ENCODE measurements around the gene PROSER1. TPM values are rescaled to one million over a fixed set of nuclear protein-coding genes. Genes with fewer than 3 reads are reported as not detected.

The PROSER1 gene
- total and polyA plus RNA-seq, 9 of the 15 experiments (the other 6 are each of a cell fraction or from before 2014, with no cell fraction given) = 9.2 to 36.2 (median 10.4) TPM

DNA sequence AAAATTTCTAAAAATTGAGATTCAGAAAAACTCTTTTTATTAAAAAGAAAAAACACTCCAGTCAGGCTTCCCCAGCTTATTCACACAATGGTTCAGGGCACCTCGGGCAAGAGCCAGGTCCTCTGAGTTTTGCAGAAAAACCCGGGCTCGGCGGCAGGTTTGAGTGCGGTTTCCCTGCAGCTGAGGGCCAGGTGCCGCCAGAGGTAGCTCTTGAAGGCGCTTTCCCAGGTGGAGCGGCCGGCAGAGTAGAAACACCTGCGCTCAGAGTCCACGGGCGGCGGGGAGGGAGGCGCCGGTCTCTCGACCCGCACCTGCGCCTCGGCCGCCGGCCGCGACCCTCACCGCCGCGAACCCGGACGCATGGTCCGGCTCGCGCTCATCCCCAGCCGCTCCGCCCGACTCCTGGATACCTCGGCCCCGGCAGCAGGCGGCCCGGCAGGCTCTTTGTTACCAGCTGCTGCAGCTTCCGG lies 444 bp downstream of the PROSER1 start (continued):
- no peak for TF ChIP-seq POU5F1 (IDR thresholded peaks at IDR 0.05; ENCODE audit: borderline replicate concordance, low read depth, low read length, partially characterized antibody)
- TF ChIP-seq DEAF1 (CRISPR knock-in tag; IDR thresholded peaks at IDR 0.05) = no peak
- no peak for TF ChIP-seq TBP (optimal IDR thresholded peaks at IDR 0.05; ENCODE audit: low read depth, low read length)
- no peak for TF ChIP-seq ZFX (CRISPR knock-in tag; IDR thresholded peaks at IDR 0.05)
- no peak for TF ChIP-seq MECOM (CRISPR knock-in tag; IDR thresholded peaks at IDR 0.05)
- TF ChIP-seq ZNF75A (CRISPR knock-in tag; IDR thresholded peaks at IDR 0.05) = no peak
- no peak for TF ChIP-seq ZNF592 (IDR thresholded peaks at IDR 0.05)
- TF ChIP-seq TRIM28 (IDR thresholded peaks at IDR 0.05) = no peak
- no peak for TF ChIP-seq HDGF (IDR thresholded peaks at IDR 0.05)
- TF ChIP-seq ZNF445 (CRISPR knock-in tag; IDR thresholded peaks at IDR 0.05; ENCODE audit: low read depth) = no peak
- no peak for TF ChIP-seq TAF1 (IDR thresholded peaks at IDR 0.05; ENCODE audit: control insufficient read depth, extremely low read depth, insufficient read depth, low read length, severe bottlenecking)
- peak; percentile 94 for TF ChIP-seq RBBP5 (IDR thresholded peaks at IDR 0.05; ENCODE audit: borderline replicate concordance, insufficient read depth, low read length, poor library complexity, severe bottlenecking)
- TF ChIP-seq ZEB2 (IDR thresholded peaks at IDR 0.05) = 0 out of 2 replicates have a peak, but pooled peaks have one; percentile 15
- TF ChIP-seq, protein P1, sequence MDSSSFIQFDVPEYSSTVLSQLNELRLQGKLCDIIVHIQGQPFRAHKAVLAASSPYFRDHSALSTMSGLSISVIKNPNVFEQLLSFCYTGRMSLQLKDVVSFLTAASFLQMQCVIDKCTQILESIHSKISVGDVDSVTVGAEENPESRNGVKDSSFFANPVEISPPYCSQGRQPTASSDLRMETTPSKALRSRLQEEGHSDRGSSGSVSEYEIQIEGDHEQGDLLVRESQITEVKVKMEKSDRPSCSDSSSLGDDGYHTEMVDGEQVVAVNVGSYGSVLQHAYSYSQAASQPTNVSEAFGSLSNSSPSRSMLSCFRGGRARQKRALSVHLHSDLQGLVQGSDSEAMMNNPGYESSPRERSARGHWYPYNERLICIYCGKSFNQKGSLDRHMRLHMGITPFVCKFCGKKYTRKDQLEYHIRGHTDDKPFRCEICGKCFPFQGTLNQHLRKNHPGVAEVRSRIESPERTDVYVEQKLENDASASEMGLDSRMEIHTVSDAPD (CRISPR knock-in tag; IDR thresholded peaks at IDR 0.05) = no peak
- no peak for TF ChIP-seq RCOR1 (IDR thresholded peaks at IDR 0.05; ENCODE audit: borderline replicate concordance in 1 of 2, low read depth in 2 of 2, low read length in 2 of 2)
- TF ChIP-seq MTA2 (IDR thresholded peaks at IDR 0.05; ENCODE audit: low read depth) = no peak
- no peak for TF ChIP-seq ZC3H8 (IDR thresholded peaks at IDR 0.05)
- no peak for TF ChIP-seq THRAP3 (IDR thresholded peaks at IDR 0.05; ENCODE audit: borderline replicate concordance)
- TF ChIP-seq, protein P2, sequence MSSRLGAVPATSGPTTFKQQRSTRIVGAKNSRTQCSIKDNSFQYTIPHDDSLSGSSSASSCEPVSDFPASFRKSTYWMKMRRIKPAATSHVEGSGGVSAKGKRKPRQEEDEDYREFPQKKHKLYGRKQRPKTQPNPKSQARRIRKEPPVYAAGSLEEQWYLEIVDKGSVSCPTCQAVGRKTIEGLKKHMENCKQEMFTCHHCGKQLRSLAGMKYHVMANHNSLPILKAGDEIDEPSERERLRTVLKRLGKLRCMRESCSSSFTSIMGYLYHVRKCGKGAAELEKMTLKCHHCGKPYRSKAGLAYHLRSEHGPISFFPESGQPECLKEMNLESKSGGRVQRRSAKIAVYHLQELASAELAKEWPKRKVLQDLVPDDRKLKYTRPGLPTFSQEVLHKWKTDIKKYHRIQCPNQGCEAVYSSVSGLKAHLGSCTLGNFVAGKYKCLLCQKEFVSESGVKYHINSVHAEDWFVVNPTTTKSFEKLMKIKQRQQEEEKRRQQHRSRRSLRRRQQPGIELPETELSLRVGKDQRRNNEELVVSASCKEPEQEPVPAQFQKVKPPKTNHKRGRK (tag; IDR thresholded peaks at IDR 0.05) = no peak
